ENCODE results near the gene TOMM5.

DNA sequence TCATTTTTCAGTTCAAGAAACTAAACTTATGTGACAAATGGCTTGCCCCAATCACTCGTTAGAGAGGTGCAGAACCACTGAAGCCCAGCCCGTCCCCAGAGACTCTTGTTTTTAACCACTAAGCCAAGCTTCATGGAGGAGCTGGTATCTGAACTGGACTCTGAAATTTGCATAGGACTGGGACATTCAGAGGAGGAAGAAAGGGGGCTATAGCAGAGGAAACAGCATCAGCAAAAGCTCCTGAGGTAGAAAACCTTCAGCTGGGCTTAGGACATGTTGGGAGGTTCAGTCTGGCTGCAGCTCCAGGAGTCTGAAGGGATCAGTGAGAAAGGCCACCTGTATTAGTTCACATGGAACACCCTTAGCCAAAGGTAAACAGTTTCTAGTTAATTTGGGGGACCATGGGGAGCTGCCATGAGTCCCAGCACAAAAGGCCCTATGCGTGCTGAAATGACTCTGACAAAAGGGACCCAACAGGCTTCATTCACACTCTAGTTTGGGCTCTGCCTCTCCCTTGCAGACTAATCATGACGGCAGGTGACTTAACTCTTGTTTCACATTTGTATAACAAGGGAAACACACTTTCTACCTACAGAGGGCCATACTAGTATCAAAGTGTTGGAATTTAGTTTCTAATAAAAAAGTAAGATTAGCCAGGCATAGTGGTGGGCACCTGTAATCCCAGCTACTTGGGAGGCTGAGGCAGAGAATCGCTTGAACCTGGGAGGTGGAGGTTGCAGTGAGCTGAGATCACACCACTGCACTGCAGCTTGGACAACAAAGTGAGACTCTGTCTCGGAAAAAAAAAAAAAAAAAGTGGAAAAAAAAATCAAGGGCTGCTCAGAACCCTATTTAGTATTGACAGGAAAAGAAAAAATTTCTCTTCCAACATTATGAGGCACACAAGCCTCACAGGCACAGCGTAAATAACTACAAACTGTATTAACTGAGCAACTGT, 26.5 kb downstream of the TOMM5 start:
- TF ChIP-seq POLR2AphosphoS5 (IDR thresholded peaks at IDR 0.05) (no peak), POLR2A (IDR thresholded peaks at IDR 0.05) (no peak), EP300 (IDR thresholded peaks at IDR 0.05) (no peak)
- TF ChIP-seq, protein P1, sequence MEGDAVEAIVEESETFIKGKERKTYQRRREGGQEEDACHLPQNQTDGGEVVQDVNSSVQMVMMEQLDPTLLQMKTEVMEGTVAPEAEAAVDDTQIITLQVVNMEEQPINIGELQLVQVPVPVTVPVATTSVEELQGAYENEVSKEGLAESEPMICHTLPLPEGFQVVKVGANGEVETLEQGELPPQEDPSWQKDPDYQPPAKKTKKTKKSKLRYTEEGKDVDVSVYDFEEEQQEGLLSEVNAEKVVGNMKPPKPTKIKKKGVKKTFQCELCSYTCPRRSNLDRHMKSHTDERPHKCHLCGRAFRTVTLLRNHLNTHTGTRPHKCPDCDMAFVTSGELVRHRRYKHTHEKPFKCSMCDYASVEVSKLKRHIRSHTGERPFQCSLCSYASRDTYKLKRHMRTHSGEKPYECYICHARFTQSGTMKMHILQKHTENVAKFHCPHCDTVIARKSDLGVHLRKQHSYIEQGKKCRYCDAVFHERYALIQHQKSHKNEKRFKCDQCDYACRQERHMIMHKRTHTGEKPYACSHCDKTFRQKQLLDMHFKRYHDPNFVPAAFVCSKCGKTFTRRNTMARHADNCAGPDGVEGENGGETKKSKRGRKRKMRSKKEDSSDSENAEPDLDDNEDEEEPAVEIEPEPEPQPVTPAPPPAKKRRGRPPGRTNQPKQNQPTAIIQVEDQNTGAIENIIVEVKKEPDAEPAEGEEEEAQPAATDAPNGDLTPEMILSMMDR (IDR thresholded peaks at IDR 0.05), result no peak

Data from suprapubic skin (tissue), 4 donors.